AG10803 (cell line): ENCODE data around the gene NKIRAS1.

Experiments
- DNase-seq: peaks from one replicate; pipeline ENCODE4 v3.0.0; 2010; ENCODE audit warnings: low read depth
- H3K4me3 ChIP-seq: 2 replicates; pipeline ENCODE4 v1.5.1; 2011; ENCODE audit warnings: mild to moderate bottlenecking, low read length, control low read depth
- CTCF ChIP-seq: conservative IDR thresholded peaks from 2 replicates; pipeline ENCODE4 v1.5.1; 2011; ENCODE audit warnings: mild to moderate bottlenecking, low read length, control low read depth, inconsistent platforms

Gene NKIRAS1

GRCh38 chr3:23916886-23917678 is at the start of gene NKIRAS1, which contains the start of gene RPL15:
Gene NKIRAS1, minus strand, starts transcription at chr3:23916990. Its CDS starts 6,086 bp downstream, at chr3:23910904.
Gene RPL15, plus strand, starts transcription at chr3:23917132. Its CDS starts 728 bp downstream, at chr3:23917860.
- peak; percentile 43 for TF ChIP-seq CTCF
- DNase-seq: peak; percentile 95

GRCh38 chr3:23966328-23966727 is 49.5 kb upstream of the NKIRAS1 start:
- DNase-seq: peak; percentile 61
- no peak for TF ChIP-seq CTCF
- no peak overlapping the region for H3K4me3 ChIP-seq

More at GRCh38 chr3:23916886-23917678, at the start of gene NKIRAS1, which contains the start of gene RPL15:
- peak within 1 kb of the TSS; percentile 99 for H3K4me3 ChIP-seq

GRCh38 chr3:23964537-23965235 is 47.9 kb upstream of the NKIRAS1 start:
- no peak overlapping the region for H3K4me3 ChIP-seq
- peak; percentile 11 for DNase-seq
- no peak for TF ChIP-seq CTCF

GRCh38 chr3:23961913-23962312 is 45.1 kb upstream of the NKIRAS1 start:
- no peak for DNase-seq
- no peak overlapping the region for H3K4me3 ChIP-seq
- no peak for TF ChIP-seq CTCF

- DNase-seq: peak; percentile 23
- no peak overlapping the region for H3K4me3 ChIP-seq
- TF ChIP-seq CTCF: no peak
These were observed 44.3 kb upstream of the NKIRAS1 start for GRCh38 chr3:23961066-23961465.

- DNase-seq: no peak
- TF ChIP-seq CTCF: no peak
- no peak overlapping the region for H3K4me3 ChIP-seq
These were observed 43.9 kb upstream of the NKIRAS1 start for GRCh38 chr3:23960649-23961048.
